T-cell (primary cell): ENCODE results near the gene JPH3. TPM values are rescaled to one million over a fixed set of nuclear protein-coding genes. Genes with fewer than 3 reads are reported as not detected.

ENCODE experiments used
- ATAC-seq, 4 experiments: fragments of 200-7000 bp in 3 of 4; fragments of 150-1000 bp in 1 of 4; cut with Tn5 transposase; replicated peaks in 1 of 4; 1 replicate in 3 of 4; 2 replicates in 1 of 4; pipeline ENCODE4 v1.10.0; 2021; ENCODE audit warnings: moderate library complexity in 3 of 4, mild to moderate bottlenecking in 2 of 4, moderate number of reproducible peaks in 1 of 4
- CTCF ChIA-PET, 2 donors: fragments of 300-600 bp; sonication (Branson Sonifier 250); formaldehyde crosslinking; loops; one replicate each; lab custom pipeline; 2022; ENCODE audit warnings: antibody characterized with exemption in 2 of 2; lab: Charles Lee
- POLR2A ChIA-PET, 2 donors: fragments of 300-600 bp; sonication (Branson Sonifier 250); formaldehyde crosslinking; loops; one replicate each; lab custom pipeline; 2022; ENCODE audit warnings: antibody characterized with exemption in 2 of 2; lab: Charles Lee
- DNase-seq, 35 experiments: peaks; one replicate each; pipeline versions ENCODE4 v3.0.0 to v3.0.0-alpha.2; 2013 to 2023
- H3K27ac ChIP-seq: one replicate; pipeline ENCODE4 v1.5.1; 2013; ENCODE audit warnings: low read length
- H3K27me3 ChIP-seq, 2 experiments: replicated peaks in 1 of 2; 1 replicate in 1 of 2; 2 replicates in 1 of 2; pipeline versions ENCODE4 v1.6.1 to v1.7.0; 2013; ENCODE audit warnings: low read length in 1 of 2, mixed read lengths in 1 of 2; ENCODE audit not compliant: control insufficient read depth in 2 of 2, insufficient read depth in 2 of 2; ENCODE audit errors: extremely low read depth in 1 of 2
- H3K36me3 ChIP-seq, 2 donors: 1 replicate in 1 of 2; 2 replicates in 1 of 2; pipeline versions ENCODE4 v1.6.1 to v1.7.0; 2013; ENCODE audit warnings: low read length in 1 of 2; ENCODE audit not compliant: control insufficient read depth in 2 of 2, insufficient read depth in 1 of 2; ENCODE audit errors: extremely low read depth in 1 of 2
- H3K4me1 ChIP-seq, 2 experiments: 1 replicate in 1 of 2; 2 replicates in 1 of 2; pipeline versions ENCODE4 v1.6.1 to v1.7.0; 2013; ENCODE audit warnings: low read length in 2 of 2, mixed read lengths in 1 of 2; ENCODE audit not compliant: insufficient read depth in 2 of 2, control insufficient read depth in 1 of 2; ENCODE audit errors: extremely low read depth in 1 of 2
- H3K4me3 ChIP-seq, 2 donors: 1 replicate in 1 of 2; 2 replicates in 1 of 2; pipeline versions ENCODE4 v1.5.1 to v1.7.0; 2013; ENCODE audit warnings: mild to moderate bottlenecking in 2 of 2, low read length in 1 of 2, moderate library complexity in 1 of 2; ENCODE audit not compliant: control insufficient read depth in 1 of 2; ENCODE audit errors: extremely low read depth in 1 of 2
- H3K9me3 ChIP-seq: 2 replicates; pipeline ENCODE4 v1.7.0; 2013
- H3K27ac Mint-ChIP-seq, 2 donors: one replicate each; pipeline ENCODE4 v1.8.0; 2020 to 2021; ENCODE audit warnings: mild to moderate bottlenecking in 2 of 2, mixed read lengths in 2 of 2
- H3K27me3 Mint-ChIP-seq, 2 donors: one replicate each; pipeline ENCODE4 v1.8.0; 2021 to 2022; ENCODE audit warnings: mixed read lengths in 2 of 2
- H3K36me3 Mint-ChIP-seq: one replicate; pipeline ENCODE4 v1.8.0; 2021; ENCODE audit warnings: mixed read lengths
- H3K4me1 Mint-ChIP-seq, 3 donors: one replicate each; pipeline ENCODE4 v1.8.0; 2020 to 2022; ENCODE audit warnings: mixed read lengths in 3 of 3, mild to moderate bottlenecking in 1 of 3
- H3K4me3 Mint-ChIP-seq, 3 donors: one replicate each; pipeline ENCODE4 v1.8.0; 2020 to 2022; ENCODE audit warnings: mild to moderate bottlenecking in 3 of 3, mixed read lengths in 3 of 3, moderate library complexity in 3 of 3
- H3K9me3 Mint-ChIP-seq, 3 donors: one replicate each; pipeline ENCODE4 v1.8.0; 2020 to 2022; ENCODE audit warnings: mixed read lengths in 3 of 3
- WGBS: methylation state at CpG from one replicate; pipeline ENCODE4 v1.1.5; 2013; ENCODE audit warnings: missing lambda C conversion rate; ENCODE audit not compliant: insufficient coverage; 5-methylcytosine and 5-hydroxymethylcytosine counted together
- total RNA-seq, 35 experiments: library from RNA in 6 of 35; stranded (reverse) in 6 of 35; fragments of 120-200 nt in 1 of 35; gene quantifications; one replicate each; pipeline versions ENCODE4 v1.2.1 to v1.2.4 and lab custom pipeline; 2013 to 2026

JPH3 gene
- total RNA-seq, 5 donors from 2014 or later (not counting 1 experiment from before 2014, with no cell fraction given), result not detected

DNA sequence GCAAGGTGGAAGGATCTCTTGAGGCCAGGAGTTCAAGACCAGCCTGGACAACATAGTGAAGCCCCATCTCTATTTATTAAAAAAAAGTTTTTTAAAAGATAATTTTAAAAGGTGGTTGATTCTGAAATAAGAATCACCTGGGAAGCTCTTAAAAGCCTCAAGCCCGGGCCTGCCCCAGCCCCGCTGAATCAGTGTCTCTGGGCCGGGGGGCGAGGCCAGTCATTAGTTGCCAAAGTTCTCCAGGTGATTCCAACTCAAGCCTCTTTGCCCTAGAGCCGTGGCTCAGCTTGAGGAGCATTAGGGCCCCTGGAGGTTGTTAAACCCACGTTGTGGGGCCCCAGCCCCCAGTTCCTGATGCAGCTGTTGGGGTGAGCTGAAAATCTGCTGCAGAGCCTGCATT is 24.6 kb downstream of the JPH3 start:
- POLR2A ChIA-PET, result no interaction called here
- H3K9me3 ChIP-seq, result no peaks in the 10 kb centered on the region
- 59% methylated on average over 5 of the region's 6 CpGs for WGBS
- DNase-seq (no peak), ATAC-seq (no peak)
- no peaks in the 10 kb centered on the region for H3K4me1 Mint-ChIP-seq
- H3K9me3 Mint-ChIP-seq, result peaks cover 4 to 16% (median 5%) of the 10 kb centered on the region in 3 donors
- no peaks in the 10 kb centered on the region for H3K36me3 Mint-ChIP-seq
- no peak overlapping the region for H3K4me3 Mint-ChIP-seq
- CTCF ChIA-PET, result no interaction called here
- no peak overlapping the region for H3K4me3 ChIP-seq
- H3K27me3 Mint-ChIP-seq, result peaks cover 7 to 17% of the 10 kb centered on the region in 2 donors
- H3K36me3 ChIP-seq, result no peaks in the 10 kb centered on the region
- no peak overlapping the region for H3K27ac ChIP-seq
- peaks cover 2 to 50% of the 10 kb centered on the region in 2 experiments for H3K27me3 ChIP-seq
- no peak overlapping the region for H3K27ac Mint-ChIP-seq
- no peaks in the 10 kb centered on the region for H3K4me1 ChIP-seq

DNA sequence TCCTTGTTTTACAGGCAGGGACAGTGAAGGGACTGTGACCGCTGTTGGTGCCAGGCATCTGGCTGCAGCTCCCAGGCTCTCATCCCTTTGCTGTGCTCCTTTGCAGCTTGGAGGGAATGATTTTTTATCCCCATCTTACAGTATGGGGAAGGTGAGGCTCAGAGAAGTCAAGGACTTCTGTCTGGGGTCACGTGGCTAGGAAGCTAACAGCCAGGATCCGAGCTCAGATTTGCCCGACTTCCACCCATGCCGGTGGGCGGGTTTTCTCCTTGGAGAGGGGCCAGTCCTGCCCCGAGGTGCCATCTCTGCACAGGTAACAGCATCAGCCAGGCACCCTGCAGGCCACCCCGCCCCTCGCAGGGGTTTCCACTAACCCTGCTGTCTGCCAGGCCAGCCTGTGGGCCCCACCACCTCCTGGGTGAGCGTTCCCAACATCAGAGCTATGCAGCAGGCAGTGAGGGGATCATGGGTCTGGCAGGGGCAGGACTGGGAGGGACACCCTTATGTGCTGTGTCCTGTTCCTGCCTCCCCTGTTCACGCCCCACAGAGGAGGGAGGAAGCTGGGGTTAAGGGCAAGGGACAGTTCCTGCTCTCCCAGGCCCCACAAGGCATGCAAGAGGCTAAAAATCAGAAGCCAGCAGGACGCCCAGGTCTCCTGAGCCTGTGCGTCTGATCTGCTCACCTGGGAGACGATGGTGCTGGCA is 25.4 kb downstream of the JPH3 start:
- WGBS, result 65% methylated on average over 13 of the region's 14 CpGs
- ATAC-seq (no peak), DNase-seq (no peak)
- H3K4me1 ChIP-seq, result no peaks in the 10 kb centered on the region
- H3K4me1 Mint-ChIP-seq, result no peaks in the 10 kb centered on the region
- peaks cover 9 to 19% of the 10 kb centered on the region in 2 donors for H3K27me3 Mint-ChIP-seq
- CTCF ChIA-PET, result no interaction called here
- peaks cover 2 to 51% of the 10 kb centered on the region in 2 experiments for H3K27me3 ChIP-seq
- peaks cover 4 to 17% (median 5%) of the 10 kb centered on the region in 3 donors for H3K9me3 Mint-ChIP-seq
- H3K27ac ChIP-seq, result no peak overlapping the region
- no peaks in the 10 kb centered on the region for H3K9me3 ChIP-seq
- H3K4me3 Mint-ChIP-seq, result no peak overlapping the region
- no peaks in the 10 kb centered on the region for H3K36me3 Mint-ChIP-seq
- H3K36me3 ChIP-seq, result no peaks in the 10 kb centered on the region
- H3K27ac Mint-ChIP-seq, result no peak overlapping the region
- H3K4me3 ChIP-seq, result no peak overlapping the region
- POLR2A ChIA-PET, result no interaction called here

DNA sequence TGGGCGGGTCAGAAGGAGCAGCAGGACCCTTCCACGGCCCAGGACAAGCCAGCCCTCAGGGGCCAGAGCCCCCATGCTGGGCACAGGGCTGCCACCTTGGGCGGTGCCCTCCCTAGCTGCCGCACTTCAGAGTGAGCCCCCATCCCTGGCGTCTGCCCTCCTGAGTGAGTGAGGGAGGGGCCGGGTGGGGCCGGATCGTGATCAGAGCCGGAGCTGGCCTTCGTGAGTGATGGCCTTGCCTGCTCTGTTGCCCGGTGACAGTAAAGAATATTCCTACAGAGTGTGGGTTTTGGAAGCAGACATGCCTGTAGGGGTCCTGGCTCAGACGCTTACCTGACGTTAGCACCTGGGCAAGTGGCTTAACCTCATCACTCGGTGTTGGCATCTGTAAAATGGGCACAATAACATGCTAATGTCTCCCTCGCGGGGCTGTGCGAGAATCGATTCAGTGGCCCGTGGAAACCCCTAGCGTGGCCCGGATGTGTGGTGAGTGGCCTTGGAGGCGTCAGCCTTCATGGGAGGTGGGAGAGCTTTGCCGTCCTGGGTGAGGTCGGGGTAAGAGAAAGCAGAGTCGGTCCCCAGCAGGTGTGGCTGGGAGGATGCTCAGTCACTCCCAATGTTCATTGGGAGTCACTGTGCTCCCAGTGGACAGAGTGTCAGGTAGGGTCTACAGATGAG is 26.1 kb downstream of the JPH3 start:
- Histone ChIP-seq H3K27me3 (peaks cover 2 to 53% of the 10 kb centered on the region in 2 experiments), H3K36me3 (no peaks in the 10 kb centered on the region), H3K27ac (no peak overlapping the region), H3K4me1 (no peaks in the 10 kb centered on the region), H3K4me3 (no peak overlapping the region), H3K9me3 (no peaks in the 10 kb centered on the region)
- Mint-ChIP-seq H3K27me3 (peaks cover 9 to 19% of the 10 kb centered on the region in 2 donors), H3K36me3 (no peaks in the 10 kb centered on the region), H3K27ac (no peak overlapping the region), H3K4me1 (no peaks in the 10 kb centered on the region), H3K9me3 (peaks cover 4 to 17% (median 5%) of the 10 kb centered on the region in 3 donors), H3K4me3 (no peak overlapping the region)
- 82% methylated on average over 23 of the region's 25 CpGs for WGBS
- CTCF ChIA-PET, result no interaction called here
- POLR2A ChIA-PET, result no interaction called here
- no peak for ATAC-seq
- DNase-seq, result no peak

DNA sequence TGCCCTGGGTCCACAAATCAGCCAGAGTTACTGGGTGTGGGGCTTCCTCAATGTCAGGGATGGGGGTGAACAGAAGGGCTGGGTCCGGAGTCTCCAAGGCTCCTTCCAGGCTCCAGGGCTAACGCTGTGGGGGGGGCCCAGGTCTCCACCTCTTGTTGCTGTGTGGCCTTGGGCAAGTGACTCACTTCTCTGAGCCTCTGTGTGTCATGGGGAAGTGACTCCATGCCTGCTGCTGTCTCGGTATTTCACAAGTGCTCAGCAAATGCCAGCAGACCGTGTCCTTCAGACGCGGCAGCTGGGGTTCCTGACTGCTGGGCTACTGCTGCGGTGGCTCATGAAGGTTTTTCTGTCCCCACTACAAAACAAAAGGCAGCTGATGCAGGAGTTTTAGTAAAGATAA is 26.6 kb downstream of the JPH3 start:
- Histone ChIP-seq H3K4me3 (no peak overlapping the region), H3K9me3 (no peaks in the 10 kb centered on the region), H3K27ac (no peak overlapping the region), H3K36me3 (no peaks in the 10 kb centered on the region), H3K4me1 (no peaks in the 10 kb centered on the region), H3K27me3 (peaks cover 2 to 53% of the 10 kb centered on the region in 2 experiments)
- no peak for DNase-seq
- ChIA-PET POLR2A (no interaction called here), CTCF (no interaction called here)
- H3K36me3 Mint-ChIP-seq, result no peaks in the 10 kb centered on the region
- H3K27me3 Mint-ChIP-seq, result peaks cover 9 to 19% of the 10 kb centered on the region in 2 donors
- H3K27ac Mint-ChIP-seq, result no peak overlapping the region
- no peak for ATAC-seq
- peaks cover 4 to 17% (median 5%) of the 10 kb centered on the region in 3 donors for H3K9me3 Mint-ChIP-seq
- peaks cover 0 to 2% (median 0%) of the 10 kb centered on the region in 3 donors for H3K4me1 Mint-ChIP-seq
- 72% methylated on average over 3 of the region's 7 CpGs for WGBS
- no peak overlapping the region for H3K4me3 Mint-ChIP-seq

DNA sequence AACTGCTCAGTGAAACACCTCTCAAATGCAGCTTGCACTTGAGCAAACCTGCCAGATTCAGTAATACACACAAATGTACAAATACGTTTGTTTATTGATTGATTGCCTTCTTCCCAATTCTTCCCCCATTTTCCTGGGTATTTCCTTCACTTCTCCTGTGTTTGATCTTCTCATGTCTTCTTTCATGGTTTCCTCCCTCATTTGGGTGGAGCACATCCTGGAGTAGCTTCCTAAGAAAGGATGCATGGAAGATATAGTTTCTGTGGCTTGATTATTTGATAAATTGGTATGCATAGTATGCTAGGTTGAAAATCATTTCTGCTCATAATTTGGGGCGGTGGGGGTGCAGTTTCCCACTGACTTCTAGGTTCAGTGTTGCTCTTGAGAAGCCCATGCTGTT is 28.8 kb downstream of the JPH3 start:
- H3K9me3 ChIP-seq, result no peaks in the 10 kb centered on the region
- H3K36me3 ChIP-seq, result no peaks in the 10 kb centered on the region
- H3K4me1 ChIP-seq, result peaks cover 0 to 17% of the 10 kb centered on the region in 2 experiments
- Mint-ChIP-seq H3K9me3 (peaks cover 4 to 17% (median 5%) of the 10 kb centered on the region in 3 donors), H3K27ac (no peak overlapping the region), H3K4me1 (peaks cover 12 to 13% (median 13%) of the 10 kb centered on the region in 3 donors), H3K36me3 (no peaks in the 10 kb centered on the region), H3K27me3 (peaks cover 9 to 19% of the 10 kb centered on the region in 2 donors), H3K4me3 (no peak overlapping the region)
- peak overlapping the region in 1 of 2 donors; percentile 19 for H3K4me3 ChIP-seq
- DNase-seq (no peak), ATAC-seq (no peak)
- ChIA-PET CTCF (no interaction called here), POLR2A (no interaction called here)
- peaks cover 2 to 43% of the 10 kb centered on the region in 2 experiments for H3K27me3 ChIP-seq
- 67% methylated on average over 1 of the region's 2 CpGs for WGBS
- no peak overlapping the region for H3K27ac ChIP-seq

DNA sequence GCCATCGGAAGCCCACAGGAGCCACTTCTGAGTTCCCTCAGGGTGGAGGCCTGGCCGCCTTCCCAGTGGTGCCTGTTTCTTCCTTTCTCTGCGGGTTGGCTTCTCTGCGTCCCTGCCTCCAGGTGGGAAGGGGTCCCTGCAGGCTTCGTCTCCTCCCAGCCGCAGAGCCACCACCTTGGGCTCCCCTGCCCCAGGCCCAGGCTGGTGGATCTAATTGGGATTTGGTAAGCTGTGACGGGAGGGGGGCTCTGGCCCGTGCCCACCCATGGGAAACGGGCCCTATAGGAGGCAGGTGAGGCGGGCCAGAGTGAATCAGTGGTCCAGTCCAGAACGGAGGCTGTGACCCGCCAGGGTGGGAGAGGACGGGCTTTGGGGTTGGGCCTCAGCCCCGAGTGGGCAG is 32.1 kb downstream of the JPH3 start:
- ChIA-PET POLR2A (no interaction called here), CTCF (no interaction called here)
- Mint-ChIP-seq H3K27ac (no peak overlapping the region), H3K9me3 (peaks cover 4 to 17% (median 5%) of the 10 kb centered on the region in 3 donors), H3K4me3 (no peak overlapping the region), H3K4me1 (peaks cover 16 to 20% (median 20%) of the 10 kb centered on the region in 3 donors), H3K36me3 (no peaks in the 10 kb centered on the region), H3K27me3 (peaks cover 6 to 11% of the 10 kb centered on the region in 2 donors)
- no peaks in the 10 kb centered on the region for H3K36me3 ChIP-seq
- no peak overlapping the region for H3K4me3 ChIP-seq
- 88% methylated on average over 9 of the region's 14 CpGs for WGBS
- no peak overlapping the region for H3K27ac ChIP-seq
- DNase-seq (no peak), ATAC-seq (no peak)
- peaks cover 0 to 25% of the 10 kb centered on the region in 2 experiments for H3K4me1 ChIP-seq
- H3K27me3 ChIP-seq, result peaks cover 2 to 18% of the 10 kb centered on the region in 2 experiments
- H3K9me3 ChIP-seq, result no peaks in the 10 kb centered on the region
